DMS 273 treated with DMSO at 0.1 percent for 48 hours (cell line): ENCODE results near the gene BRD2.

Experiments used
- DNase-seq: peaks from one replicate; lab custom pipeline; 2025; lab: John Stamatoyannopoulos, UW

BRD2 gene

GRCh38 chr6:32993363-32993973 lies 25.1 kb downstream of the BRD2 start:
- DNase-seq = no peak

GRCh38 chr6:32995448-32995847 lies 27.1 kb downstream of the BRD2 start:
- DNase-seq = no peak

GRCh38 chr6:33000055-33000454 lies 31.7 kb downstream of the BRD2 start:
- DNase-seq = no peak

GRCh38 chr6:33001685-33002084 lies 33.3 kb downstream of the BRD2 start:
- DNase-seq = no peak

- DNase-seq = no peak
Observed at GRCh38 chr6:33004940-33005339, 36.5 kb downstream of the BRD2 start.

- DNase-seq = no peak
Observed at GRCh38 chr6:33007831-33008400, 39.5 kb downstream of the BRD2 start.

GRCh38 chr6:33008944-33009861 lies 40.8 kb downstream of the BRD2 start, which contains the start of gene HLA-DOA:
Gene HLA-DOA (minus strand): TSS chr6:33009591.
- DNase-seq = peak; percentile 66

GRCh38 chr6:33010356-33010755 lies 42.0 kb downstream of the BRD2 start:
- no peak for DNase-seq

- DNase-seq = no peak
Observed at GRCh38 chr6:33013608-33014007, 45.2 kb downstream of the BRD2 start.

GRCh38 chr6:33014841-33015634 lies 46.6 kb downstream of the BRD2 start:
- peak; percentile 67 for DNase-seq

- DNase-seq = no peak
Observed at GRCh38 chr6:33015798-33016197, 47.4 kb downstream of the BRD2 start.

- no peak for DNase-seq
Observed at GRCh38 chr6:33017018-33017417, 48.6 kb downstream of the BRD2 start.

GRCh38 chr6:33017694-33018353 lies 49.4 kb downstream of the BRD2 start:
- no peak for DNase-seq

GRCh38 chr6:33018418-33018817 lies 50.0 kb downstream of the BRD2 start:
- no peak for DNase-seq

- no peak for DNase-seq
Observed at GRCh38 chr6:33018904-33019303, 50.5 kb downstream of the BRD2 start.

GRCh38 chr6:33019372-33019771 lies 51.0 kb downstream of the BRD2 start:
- DNase-seq = no peak

- DNase-seq = no peak
Observed at GRCh38 chr6:33021917-33022316, 53.5 kb downstream of the BRD2 start.

GRCh38 chr6:33023536-33023935 lies 55.1 kb downstream of the BRD2 start:
- DNase-seq = no peak

- DNase-seq = no peak
Observed at GRCh38 chr6:33024521-33024920, 56.1 kb downstream of the BRD2 start.

- no peak for DNase-seq
Observed at GRCh38 chr6:33028220-33028849, 59.9 kb downstream of the BRD2 start.
